K562 treated with DMSO at 1 percent for 24 hours (cell line): ENCODE measurements around the gene FOXB2. TPM values are rescaled to one million over a fixed set of nuclear protein-coding genes. Genes with fewer than 3 reads are reported as not detected.

ENCODE experiments used
- total RNA-seq: library from RNA; unstranded; fragments of 300-600 nt; gene quantifications from 2 replicates; pipeline ENCODE4 v1.2.3, GENCODE V29; 2022; ENCODE audit warnings: low read depth; ENCODE audit not compliant: insufficient read depth

FOXB2 gene
- total RNA-seq: not detected in 2 replicates

DNA sequence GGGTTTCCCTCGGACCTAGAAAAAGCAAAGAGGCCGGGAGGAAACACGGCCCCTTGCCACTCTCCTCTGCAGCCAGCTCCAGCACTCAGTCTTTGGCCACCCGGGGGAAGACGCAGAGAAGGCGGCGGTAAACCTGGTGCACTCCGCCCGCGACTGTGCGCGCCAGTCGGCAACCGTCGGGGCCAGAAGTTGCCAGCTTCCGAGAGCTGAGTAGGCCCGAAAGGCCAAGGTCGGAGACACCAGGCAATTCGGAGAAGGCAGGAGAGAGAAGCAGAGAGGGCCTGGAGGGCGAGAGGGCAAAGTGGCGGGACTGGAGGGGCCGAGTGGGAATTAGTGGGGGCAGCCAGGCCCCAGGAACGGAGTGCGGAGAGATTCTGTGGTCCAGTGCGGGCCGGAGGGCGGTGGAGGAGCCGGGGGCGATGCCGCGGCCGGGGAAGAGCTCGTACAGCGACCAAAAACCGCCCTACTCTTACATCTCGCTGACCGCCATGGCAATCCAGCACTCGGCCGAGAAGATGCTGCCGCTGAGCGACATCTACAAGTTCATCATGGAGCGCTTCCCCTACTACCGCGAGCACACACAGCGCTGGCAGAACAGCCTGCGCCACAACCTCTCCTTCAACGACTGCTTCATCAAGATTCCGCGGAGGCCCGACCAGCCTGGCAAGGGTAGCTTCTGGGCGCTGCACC lies at the start of gene FOXB2:
TSS of gene FOXB2 (plus strand) at position 420 of the 690 bp plus-strand sequence. CDS start at position 420, 0 bp downstream.

Other genes with a start within 250 kb of the FOXB2 start
- 0.79 and 1.2 TPM in 2 replicates for gene PRUNE2, start 113.5 kb upstream of the FOXB2 start, total RNA-seq
- gene VPS13A, start 157.9 kb downstream of the FOXB2 start, total RNA-seq: 4.5 and 5.8 TPM in 2 replicates